NCI-H2107 (cell line): ENCODE measurements around the gene RASA4B.

Source experiments
- DNase-seq: peaks from one replicate; lab custom pipeline; 2025; lab: John Stamatoyannopoulos, UW

RASA4B gene

GRCh38 chr7:102454468-102454867 lies 63.1 kb downstream of the RASA4B start:
- no peak for DNase-seq

- DNase-seq, result no peak
Observed at GRCh38 chr7:102453319-102453718, 64.3 kb downstream of the RASA4B start.

DNA sequence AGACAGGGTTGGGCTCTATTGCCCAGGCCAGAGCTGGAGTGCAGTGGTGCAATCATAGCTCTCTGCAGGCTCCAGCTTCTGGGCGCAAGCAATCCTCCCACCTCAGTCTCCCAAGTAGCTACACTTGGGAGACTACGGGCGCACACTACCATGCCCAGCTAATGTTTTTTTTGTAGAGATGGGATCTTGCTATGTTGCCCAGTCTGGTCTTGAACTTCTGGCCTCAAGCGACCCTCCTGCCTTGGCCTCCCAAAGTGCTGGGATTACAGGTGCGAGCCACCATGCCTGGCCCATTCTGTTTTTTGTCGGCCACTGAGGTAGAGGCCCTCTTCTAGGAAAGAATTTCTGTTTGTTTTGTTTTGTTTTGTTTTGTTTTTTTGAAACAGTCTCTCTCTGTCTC lies 65.1 kb downstream of the RASA4B start:
- no peak for DNase-seq

GRCh38 chr7:102451371-102452054 lies 66.1 kb downstream of the RASA4B start:
- DNase-seq, result no peak

DNA sequence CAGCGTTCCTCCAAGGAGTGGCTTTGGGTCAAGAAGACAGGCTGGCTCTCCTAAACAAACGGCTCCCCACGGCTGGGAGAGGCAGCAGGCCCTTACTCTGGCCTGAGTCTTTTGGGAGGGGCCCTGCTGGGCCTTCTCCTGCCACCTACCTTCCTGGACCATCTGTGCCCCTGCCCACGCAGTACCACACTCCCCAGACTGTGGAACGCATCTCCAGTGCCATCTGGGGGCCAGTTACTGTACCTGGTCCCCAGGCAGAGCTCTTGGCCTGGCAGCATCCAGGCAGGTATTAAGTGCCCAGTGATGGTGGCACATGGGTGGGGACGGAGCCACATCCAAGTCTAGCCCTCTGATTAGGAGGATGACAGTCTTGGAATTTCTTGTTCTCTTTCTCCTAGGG lies 67.3 kb downstream of the RASA4B start:
- DNase-seq, result no peak

DNA sequence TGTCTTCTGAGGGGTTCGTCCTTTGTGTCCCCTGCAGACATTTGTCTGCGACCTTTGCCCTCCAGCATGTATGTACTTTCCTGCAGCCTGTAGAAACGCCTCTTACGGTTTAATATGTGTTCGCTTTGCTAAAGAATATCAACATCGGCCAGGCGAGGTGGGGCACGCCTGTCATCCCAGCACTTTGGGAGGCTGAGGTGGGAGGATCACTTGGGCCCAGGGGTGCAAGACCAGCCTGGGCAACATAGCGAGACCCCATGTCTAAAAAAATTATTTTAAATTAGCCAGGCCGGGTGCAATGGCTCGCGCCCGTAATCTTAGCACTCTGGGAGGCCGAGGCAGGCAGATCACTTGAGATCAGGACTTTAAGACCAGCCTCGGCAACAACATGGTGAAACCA lies 68.4 kb downstream of the RASA4B start:
- DNase-seq, result no peak

GRCh38 chr7:102447311-102447710 lies 70.3 kb downstream of the RASA4B start:
- DNase-seq, result no peak

DNA sequence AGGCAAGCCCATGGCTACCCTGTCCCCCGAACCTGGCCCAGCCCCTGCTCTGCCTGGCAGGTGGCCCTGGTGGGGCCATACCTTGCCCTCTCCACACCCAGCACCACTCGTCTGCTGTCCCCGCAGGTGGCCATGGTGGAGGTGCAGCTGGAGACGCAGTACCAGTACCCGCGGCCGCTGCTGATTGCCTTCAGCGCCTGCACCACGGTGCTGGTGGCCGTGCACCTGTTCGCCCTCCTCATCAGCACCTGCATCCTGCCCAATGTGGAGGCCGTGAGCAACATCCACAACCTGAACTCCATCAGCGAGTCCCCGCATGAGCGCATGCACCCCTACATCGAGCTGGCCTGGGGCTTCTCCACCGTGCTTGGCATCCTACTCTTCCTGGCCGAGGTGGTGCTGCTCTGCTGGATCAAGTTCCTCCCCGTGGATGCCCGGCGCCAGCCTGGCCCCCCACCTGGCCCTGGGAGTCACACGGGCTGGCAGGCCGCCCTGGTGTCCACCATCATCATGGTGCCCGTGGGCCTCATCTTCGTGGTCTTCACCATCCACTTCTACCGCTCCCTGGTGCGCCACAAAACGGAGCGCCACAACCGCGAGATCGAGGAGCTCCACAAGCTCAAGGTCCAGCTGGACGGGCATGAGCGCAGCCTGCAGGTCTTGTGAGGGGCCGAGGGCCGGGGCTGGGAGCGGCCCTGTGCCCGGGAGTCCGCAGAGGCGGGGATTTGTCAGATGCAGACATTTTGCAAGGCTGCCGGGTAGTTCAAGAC lies 71.0 kb downstream of the RASA4B start:
- DNase-seq, result no peak

- no peak for DNase-seq
Observed at GRCh38 chr7:102445674-102446071, 71.9 kb downstream of the RASA4B start.

- DNase-seq, result no peak
Observed at GRCh38 chr7:102444961-102445673, 72.5 kb downstream of the RASA4B start.

DNA sequence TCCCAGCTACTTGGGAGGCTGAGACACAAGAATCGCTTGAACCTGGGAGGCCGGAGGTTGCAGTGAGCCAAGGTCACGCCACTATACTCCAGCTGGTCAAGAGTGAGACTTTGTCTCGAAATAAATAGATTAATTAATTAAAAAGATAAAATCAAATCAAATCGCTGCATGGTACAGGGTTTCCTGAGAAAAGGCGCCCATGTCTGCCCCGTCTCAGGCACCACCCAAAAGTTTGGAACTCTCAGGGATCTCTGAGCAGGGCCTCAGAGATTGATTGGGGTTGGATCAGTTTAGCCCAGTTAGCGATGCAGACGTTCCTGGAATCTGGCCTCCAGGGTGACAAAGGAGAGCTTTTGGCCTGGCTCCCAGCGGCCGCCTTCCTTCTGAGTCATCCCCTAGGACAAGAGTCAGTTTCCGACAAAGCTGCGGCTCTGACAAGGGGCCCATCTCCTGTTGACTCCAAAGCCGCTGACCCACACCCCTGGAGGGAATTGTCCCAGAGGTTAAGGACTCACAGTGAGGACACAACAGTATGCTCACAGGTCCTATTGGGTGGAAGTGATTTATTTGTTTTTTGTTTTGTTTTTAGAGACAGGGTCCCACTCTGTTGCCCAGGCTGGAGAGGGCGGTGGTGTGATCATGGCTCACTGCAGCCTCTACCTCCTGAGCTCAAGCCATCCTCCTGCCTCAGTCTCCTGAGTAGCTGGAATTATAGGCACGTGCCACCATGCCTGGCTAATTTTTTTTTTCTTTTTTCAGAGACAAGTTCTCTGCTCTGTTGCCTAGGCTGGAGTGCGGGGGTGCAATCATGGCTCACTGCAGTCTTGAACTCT lies 77.4 kb downstream of the RASA4B start:
- no peak for DNase-seq

DNA sequence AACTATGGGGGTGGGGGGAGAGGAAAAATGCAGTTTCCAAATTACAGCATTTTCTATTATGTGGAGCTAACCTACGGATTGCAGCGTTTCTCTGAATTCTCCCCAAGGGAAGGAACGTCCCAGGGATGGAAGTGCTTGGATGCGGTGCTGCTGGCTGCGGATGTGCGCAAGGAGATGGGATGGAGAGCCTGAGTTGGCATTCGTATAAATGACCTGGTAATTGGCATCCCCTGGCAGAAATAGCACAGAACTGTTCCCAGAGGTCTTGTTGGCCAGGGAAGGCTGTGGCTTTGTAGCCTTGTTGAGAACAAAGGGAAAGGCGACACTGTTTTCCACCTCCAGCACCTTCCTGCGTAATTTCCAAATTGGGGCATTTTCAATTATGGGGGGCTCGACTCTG lies 81.5 kb downstream of the RASA4B start:
- DNase-seq, result no peak

GRCh38 chr7:102434039-102434486 lies 83.5 kb downstream of the RASA4B start:
- no peak for DNase-seq

GRCh38 chr7:102433219-102434038 lies 84.1 kb downstream of the RASA4B start, which contains the start of gene ORAI2:
ORAI2 (plus strand) TSS chr7:102433575; CDS start chr7:102438957, 5,382 bp downstream.
- DNase-seq, result peak; percentile 34
